K562 (cell line): Measurements from ENCODE around the gene GNG14. TPM values are rescaled to one million over a fixed set of nuclear protein-coding genes. Genes with fewer than 3 reads are reported as not detected.

Experiments used
- ARID1B ChIP-seq: fragments of 450-650 bp; IDR thresholded peaks from 2 replicates; pipeline ENCODE4 v1.6.1; 2016; ENCODE audit warnings: antibody characterized with exemption, mild to moderate bottlenecking, inconsistent platforms
- MTA3 ChIP-seq: fragments of 450-650 bp; formaldehyde crosslinking; IDR thresholded peaks from 2 replicates; pipeline ENCODE4 v1.6.1; 2017; ENCODE audit warnings: mild to moderate bottlenecking, borderline replicate concordance
- SNRNP70 ChIP-seq: fragments of 200-400 bp; formaldehyde crosslinking; optimal IDR thresholded peaks from 2 replicates; pipeline ENCODE3; 2017; ENCODE audit warnings: low read depth, low read length
- SRF ChIP-seq, 2 experiments: fragments of 250-450, 450-650 bp in 1 of 2; sonication (Bioruptor Pico) in 1 of 2; sonication (generic) in 1 of 2; formaldehyde crosslinking; IDR thresholded peaks; 2 replicates each; pipeline versions ENCODE4 v1.5.0 to v1.5.1; 2020 to 2022; ENCODE audit warnings: mild to moderate bottlenecking in 1 of 2, missing genetic modification reagents in 1 of 2
- YBX1 ChIP-seq: fragments of 450-650 bp; IDR thresholded peaks from 2 replicates; pipeline ENCODE4 v1.7.1; 2016; ENCODE audit warnings: mild to moderate bottlenecking
- ZNF174 ChIP-seq: fragments of 250-450 bp; sonication (Bioruptor Pico); IDR thresholded peaks from 2 replicates; pipeline ENCODE4 v1.4.0; 2020; ENCODE audit warnings: mild to moderate bottlenecking
- ZNF175 ChIP-seq: fragments of 200-800 bp; sonication (Bioruptor generic); IDR thresholded peaks from 2 replicates; pipeline ENCODE4 v1.6.1; 2016; ENCODE audit warnings: low read depth, mild to moderate bottlenecking, missing genetic modification characterization, missing compliant biosample characterization
- ZNF75A ChIP-seq: fragments of 450-650 bp; formaldehyde crosslinking; IDR thresholded peaks from 2 replicates; pipeline ENCODE4 v1.4.0; 2020; ENCODE audit warnings: mild to moderate bottlenecking
- polyA plus RNA-seq, 8 experiments: library from polyadenylated mRNA; depleted of rRNA in 4 of 8; stranded (reverse) in 5 of 8; unstranded in 3 of 8; fragments of >200 nt; fragmentation: Nextera tagmentation in 2 of 8; fragmentation: Illumina TruSeq in 1 of 8; extraction: Ambion mirVana in 2 of 8; extraction: Trizol in 1 of 8; gene quantifications; 2 replicates each; pipeline versions ENCODE4 v1.2.1 to v1.2.3, GENCODE V29; 2011 to 2014; ENCODE audit warnings: inconsistent platforms in 1 of 8, missing spikeins in 1 of 8
- total RNA-seq, 7 experiments: library from RNA; depleted of rRNA in 6 of 7; stranded (reverse); fragments of >200 nt in 6 of 7; fragmentation: Illumina TruSeq in 2 of 7; extraction: Trizol in 2 of 7; gene quantifications; 2 replicates each; pipeline versions ENCODE4 v1.2.1 to v1.2.3, GENCODE V29; 2011 to 2021; ENCODE audit warnings: low replicate concordance in 1 of 7
- TF ChIP-seq, protein P1 (sequence below): fragments of 150-350 bp; IDR thresholded peaks from 2 replicates; pipeline ENCODE4 v1.6.1; 2014; ENCODE audit warnings: low read depth, mild to moderate bottlenecking, low read length, borderline replicate concordance
- TF ChIP-seq, protein P2 (sequence below): fragments of 250-450 bp; sonication (Bioruptor Pico); IDR thresholded peaks from 2 replicates; pipeline ENCODE4 v1.8.0; 2022; ENCODE audit warnings: inconsistent platforms, mild to moderate bottlenecking, moderate library complexity, borderline replicate concordance
- TF ChIP-seq, protein P3 (sequence below), 2 experiments: fragments of 450-650 bp in 1 of 2; sonication (generic) in 1 of 2; formaldehyde crosslinking in 1 of 2; IDR thresholded peaks; 2 replicates each; pipeline versions ENCODE4 v1.7.1 to v1.9.0; 2016 to 2022; ENCODE audit warnings: inconsistent platforms in 1 of 2, mild to moderate bottlenecking in 1 of 2, missing genetic modification reagents in 1 of 2

Gene GNG14
- total and polyA plus RNA-seq, 9 of the 15 experiments (the other 6 are each of a cell fraction or from before 2014, with no cell fraction given), result not detected

DNA sequence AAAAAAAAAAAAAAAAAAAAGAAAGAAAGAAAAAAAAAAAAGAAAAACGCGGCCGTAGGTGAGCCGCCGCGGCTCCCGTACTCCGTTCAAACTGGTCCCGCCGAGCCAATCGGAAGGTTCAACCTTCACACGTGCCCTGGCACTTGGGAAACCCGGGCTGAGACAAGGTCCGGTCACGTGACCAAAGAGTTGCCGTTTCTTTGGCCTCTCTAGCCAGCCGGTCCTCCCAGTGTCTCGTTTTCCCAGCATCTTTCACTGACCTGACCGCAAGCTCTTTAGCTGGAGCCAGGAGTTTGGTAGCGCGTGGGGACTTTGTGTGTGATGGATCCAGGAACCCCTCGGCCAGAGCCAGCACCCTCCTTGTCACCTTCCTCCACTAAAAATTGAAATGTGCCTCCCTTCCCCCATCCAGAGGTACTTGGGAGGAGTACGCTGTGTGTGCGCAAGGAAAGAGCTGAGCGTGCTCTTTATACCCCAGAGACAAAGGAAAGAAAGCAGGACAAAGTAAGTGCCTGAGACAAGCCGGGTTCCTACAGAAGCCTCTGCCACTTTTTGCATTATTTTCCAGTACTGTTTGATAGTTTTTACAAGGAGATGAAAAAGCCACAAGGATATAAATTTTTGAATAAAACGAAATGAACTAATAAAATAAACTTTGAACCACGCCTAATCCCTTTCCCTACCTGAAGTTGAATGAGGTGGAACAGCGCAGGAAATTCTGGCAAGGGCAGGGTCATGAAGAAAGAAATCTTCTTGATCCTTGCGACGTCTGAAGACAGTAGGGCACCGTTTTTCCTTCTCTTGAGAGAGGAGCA lies 35.0 kb downstream of the GNG14 start (continued):
- TF ChIP-seq ARID1B (peak; percentile 14; the same call in 1 of the 2 replicates), YBX1 (no peak), ZNF75A (CRISPR knock-in tag) (no peak), SNRNP70 (no peak), ZNF175 (CRISPR knock-in tag) (peak; percentile 71), MTA3 (peak; percentile 95), ZNF174 (CRISPR knock-in tag) (no peak), SRF (CRISPR knock-in tag; IDR thresholded peaks at IDR 0.05) (no peak)
- TF ChIP-seq, protein P1, sequence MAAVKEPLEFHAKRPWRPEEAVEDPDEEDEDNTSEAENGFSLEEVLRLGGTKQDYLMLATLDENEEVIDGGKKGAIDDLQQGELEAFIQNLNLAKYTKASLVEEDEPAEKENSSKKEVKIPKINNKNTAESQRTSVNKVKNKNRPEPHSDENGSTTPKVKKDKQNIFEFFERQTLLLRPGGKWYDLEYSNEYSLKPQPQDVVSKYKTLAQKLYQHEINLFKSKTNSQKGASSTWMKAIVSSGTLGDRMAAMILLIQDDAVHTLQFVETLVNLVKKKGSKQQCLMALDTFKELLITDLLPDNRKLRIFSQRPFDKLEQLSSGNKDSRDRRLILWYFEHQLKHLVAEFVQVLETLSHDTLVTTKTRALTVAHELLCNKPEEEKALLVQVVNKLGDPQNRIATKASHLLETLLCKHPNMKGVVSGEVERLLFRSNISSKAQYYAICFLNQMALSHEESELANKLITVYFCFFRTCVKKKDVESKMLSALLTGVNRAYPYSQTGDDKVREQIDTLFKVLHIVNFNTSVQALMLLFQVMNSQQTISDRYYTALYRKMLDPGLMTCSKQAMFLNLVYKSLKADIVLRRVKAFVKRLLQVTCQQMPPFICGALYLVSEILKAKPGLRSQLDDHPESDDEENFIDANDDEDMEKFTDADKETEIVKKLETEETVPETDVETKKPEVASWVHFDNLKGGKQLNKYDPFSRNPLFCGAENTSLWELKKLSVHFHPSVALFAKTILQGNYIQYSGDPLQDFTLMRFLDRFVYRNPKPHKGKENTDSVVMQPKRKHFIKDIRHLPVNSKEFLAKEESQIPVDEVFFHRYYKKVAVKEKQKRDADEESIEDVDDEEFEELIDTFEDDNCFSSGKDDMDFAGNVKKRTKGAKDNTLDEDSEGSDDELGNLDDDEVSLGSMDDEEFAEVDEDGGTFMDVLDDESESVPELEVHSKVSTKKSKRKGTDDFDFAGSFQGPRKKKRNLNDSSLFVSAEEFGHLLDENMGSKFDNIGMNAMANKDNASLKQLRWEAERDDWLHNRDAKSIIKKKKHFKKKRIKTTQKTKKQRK, result no peak
- TF ChIP-seq, protein P2, sequence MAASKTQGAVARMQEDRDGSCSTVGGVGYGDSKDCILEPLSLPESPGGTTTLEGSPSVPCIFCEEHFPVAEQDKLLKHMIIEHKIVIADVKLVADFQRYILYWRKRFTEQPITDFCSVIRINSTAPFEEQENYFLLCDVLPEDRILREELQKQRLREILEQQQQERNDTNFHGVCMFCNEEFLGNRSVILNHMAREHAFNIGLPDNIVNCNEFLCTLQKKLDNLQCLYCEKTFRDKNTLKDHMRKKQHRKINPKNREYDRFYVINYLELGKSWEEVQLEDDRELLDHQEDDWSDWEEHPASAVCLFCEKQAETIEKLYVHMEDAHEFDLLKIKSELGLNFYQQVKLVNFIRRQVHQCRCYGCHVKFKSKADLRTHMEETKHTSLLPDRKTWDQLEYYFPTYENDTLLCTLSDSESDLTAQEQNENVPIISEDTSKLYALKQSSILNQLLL (CRISPR knock-in tag), result no peak
- TF ChIP-seq, protein P3, sequence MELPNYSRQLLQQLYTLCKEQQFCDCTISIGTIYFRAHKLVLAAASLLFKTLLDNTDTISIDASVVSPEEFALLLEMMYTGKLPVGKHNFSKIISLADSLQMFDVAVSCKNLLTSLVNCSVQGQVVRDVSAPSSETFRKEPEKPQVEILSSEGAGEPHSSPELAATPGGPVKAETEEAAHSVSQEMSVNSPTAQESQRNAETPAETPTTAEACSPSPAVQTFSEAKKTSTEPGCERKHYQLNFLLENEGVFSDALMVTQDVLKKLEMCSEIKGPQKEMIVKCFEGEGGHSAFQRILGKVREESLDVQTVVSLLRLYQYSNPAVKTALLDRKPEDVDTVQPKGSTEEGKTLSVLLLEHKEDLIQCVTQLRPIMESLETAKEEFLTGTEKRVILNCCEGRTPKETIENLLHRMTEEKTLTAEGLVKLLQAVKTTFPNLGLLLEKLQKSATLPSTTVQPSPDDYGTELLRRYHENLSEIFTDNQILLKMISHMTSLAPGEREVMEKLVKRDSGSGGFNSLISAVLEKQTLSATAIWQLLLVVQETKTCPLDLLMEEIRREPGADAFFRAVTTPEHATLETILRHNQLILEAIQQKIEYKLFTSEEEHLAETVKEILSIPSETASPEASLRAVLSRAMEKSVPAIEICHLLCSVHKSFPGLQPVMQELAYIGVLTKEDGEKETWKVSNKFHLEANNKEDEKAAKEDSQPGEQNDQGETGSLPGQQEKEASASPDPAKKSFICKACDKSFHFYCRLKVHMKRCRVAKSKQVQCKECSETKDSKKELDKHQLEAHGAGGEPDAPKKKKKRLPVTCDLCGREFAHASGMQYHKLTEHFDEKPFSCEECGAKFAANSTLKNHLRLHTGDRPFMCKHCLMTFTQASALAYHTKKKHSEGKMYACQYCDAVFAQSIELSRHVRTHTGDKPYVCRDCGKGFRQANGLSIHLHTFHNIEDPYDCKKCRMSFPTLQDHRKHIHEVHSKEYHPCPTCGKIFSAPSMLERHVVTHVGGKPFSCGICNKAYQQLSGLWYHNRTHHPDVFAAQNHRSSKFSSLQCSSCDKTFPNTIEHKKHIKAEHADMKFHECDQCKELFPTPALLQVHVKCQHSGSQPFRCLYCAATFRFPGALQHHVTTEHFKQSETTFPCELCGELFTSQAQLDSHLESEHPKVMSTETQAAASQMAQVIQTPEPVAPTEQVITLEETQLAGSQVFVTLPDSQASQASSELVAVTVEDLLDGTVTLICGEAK (IDR thresholded peaks at IDR 0.05), result peak; percentile 80
- TF ChIP-seq, protein P3 (CRISPR knock-in tag; IDR thresholded peaks at IDR 0.05), result no peak
